Stimulated activated CD8-positive, alpha-beta memory T cell treated with anti-CD3 and anti-CD28 coated beads, Interleukin-15, amount 100 ng/mL, for 4 hours (primary cell): Measurements from ENCODE around the gene RAD18.

Source experiments
- DNase-seq, 2 donors: peaks; one replicate each; pipeline ENCODE4 v3.0.0-alpha.2; 2020; ENCODE audit warnings: low read depth in 2 of 2

The RAD18 gene

GRCh38 chr3:8964436-8965370 lies 1.4 kb upstream of the RAD18 start:
- DNase-seq, result no peak

GRCh38 chr3:8962226-8962861 lies 928 bp downstream of the RAD18 start:
- no peak for DNase-seq

- no peak for DNase-seq
Observed at GRCh38 chr3:8959668-8960067, 3.6 kb downstream of the RAD18 start.

GRCh38 chr3:8954938-8955763 lies 8.1 kb downstream of the RAD18 start:
- DNase-seq, result no peak

- DNase-seq, result no peak
Observed at GRCh38 chr3:8953313-8953712, 10.0 kb downstream of the RAD18 start.

GRCh38 chr3:8952130-8952529 lies 11.1 kb downstream of the RAD18 start:
- DNase-seq, result no peak

GRCh38 chr3:8945890-8946600 lies 17.2 kb downstream of the RAD18 start:
- no peak for DNase-seq

GRCh38 chr3:8942746-8943488 lies 20.4 kb downstream of the RAD18 start:
- DNase-seq, result no peak

- no peak for DNase-seq
Observed at GRCh38 chr3:8942115-8942514, 21.2 kb downstream of the RAD18 start.

- no peak for DNase-seq
Observed at GRCh38 chr3:8938021-8938420, 25.3 kb downstream of the RAD18 start.

GRCh38 chr3:8937064-8938020 lies 25.9 kb downstream of the RAD18 start:
- DNase-seq, result no peak

- DNase-seq, result no peak
Observed at GRCh38 chr3:8932507-8932906, 30.8 kb downstream of the RAD18 start.

- DNase-seq, result no peak
Observed at GRCh38 chr3:8931342-8931741, 31.9 kb downstream of the RAD18 start.

GRCh38 chr3:8929860-8930259 lies 33.4 kb downstream of the RAD18 start:
- DNase-seq, result no peak

- DNase-seq, result no peak
Observed at GRCh38 chr3:8914491-8914890, 48.8 kb downstream of the RAD18 start.

- no peak for DNase-seq
Observed at GRCh38 chr3:8911781-8912180, 51.5 kb downstream of the RAD18 start.

GRCh38 chr3:8909160-8909559 lies 54.1 kb downstream of the RAD18 start:
- DNase-seq, result no peak

GRCh38 chr3:8903191-8903590 lies 60.1 kb downstream of the RAD18 start:
- no peak for DNase-seq

GRCh38 chr3:8900869-8901268 lies 62.4 kb downstream of the RAD18 start:
- no peak for DNase-seq
